A549 (cell line): Measurements from ENCODE around the gene GSK3B. TPM values are rescaled to one million over a fixed set of nuclear protein-coding genes. Genes with fewer than 3 reads are reported as not detected.

Experiments used
- ATAC-seq, 2 experiments: fragments of 200-7000 bp in 1 of 2; fragments of >200 bp in 1 of 2; cut with Nextera tagmentation in 1 of 2; cut with Tn5 transposase in 1 of 2; 3 replicates each; pipeline versions ENCODE4 v1.8.0 to v1.9.1; 2018 to 2020; ENCODE audit warnings: mild to moderate bottlenecking in 1 of 2, moderate library complexity in 1 of 2
- CTCF ChIA-PET: fragments of 300-600 bp; sonication (Branson Sonifier 250); formaldehyde crosslinking; extraction: SDS; loops from one replicate; lab custom pipeline; 2021; ENCODE audit warnings: antibody characterized with exemption, inconsistent platforms; lab: Yijun Ruan, JAX
- POLR2A ChIA-PET: fragments of 350-600 bp; formaldehyde crosslinking; extraction: SDS; loops from one replicate; lab custom pipeline; 2021; ENCODE audit warnings: antibody characterized with exemption, inconsistent platforms; lab: Yijun Ruan, JAX
- DNase-seq, 2 experiments: peaks; one replicate each; pipeline versions ENCODE4 v3.0.0 to v3.0.0-alpha.2; 2011 to 2016; ENCODE audit warnings: low read depth in 1 of 2, low spot score in 1 of 2
- FAIRE-seq: peaks from 2 replicates; lab custom pipeline; 2011; peaks lifted over from hg19 to GRCh38; lab: Jason Lieb, UNC
- H3K27ac ChIP-seq, 2 experiments: fragments of >200 bp; sonication (Bioruptor Twin); formaldehyde crosslinking; 3 replicates each; pipeline ENCODE4 v1.5.1; 2016 to 2017
- H3K4me1 ChIP-seq: fragments of >200 bp; sonication (Bioruptor Twin); formaldehyde crosslinking; 3 replicates; pipeline ENCODE4 v1.6.1; 2016
- H3K4me2 ChIP-seq: fragments of >200 bp; sonication (Bioruptor Twin); formaldehyde crosslinking; 3 replicates; pipeline ENCODE4 v1.6.1; 2016
- H3K4me3 ChIP-seq: fragments of >200 bp; sonication (Bioruptor Twin); formaldehyde crosslinking; 3 replicates; pipeline ENCODE4 v1.5.1; 2016
- H3K9me3 ChIP-seq: fragments of >200 bp; sonication (Bioruptor Twin); formaldehyde crosslinking; 3 replicates; pipeline ENCODE4 v1.6.1; 2016
- ATOH8 ChIP-seq: fragments of 250-450 bp; sonication (Bioruptor Pico); IDR thresholded peaks from 2 replicates; pipeline ENCODE4 v1.5.0; 2020; ENCODE audit warnings: low read depth, mild to moderate bottlenecking, moderate library complexity
- CBX8 ChIP-seq: fragments of 200-600 bp; sonication (generic); IDR thresholded peaks from 2 replicates; pipeline ENCODE4 v1.6.1; 2016
- CHD2 ChIP-seq: fragments of 150-350 bp; IDR thresholded peaks from 2 replicates; pipeline ENCODE4 v1.6.1; 2014; ENCODE audit warnings: low read length; ENCODE audit not compliant: partially characterized antibody
- CTCF ChIP-seq: fragments of >200 bp; sonication (Bioruptor Twin); formaldehyde crosslinking; IDR thresholded peaks from 3 replicates; pipeline ENCODE4 v1.5.1; 2016
- EP300 ChIP-seq, 2 experiments: fragments of >200 bp; sonication (Bioruptor Twin); formaldehyde crosslinking; IDR thresholded peaks; 2 replicates in 1 of 2; 3 replicates in 1 of 2; pipeline ENCODE4 v1.6.1; 2016 to 2017
- KDM1A ChIP-seq: fragments of 200-600 bp; sonication (generic); IDR thresholded peaks from 2 replicates; pipeline ENCODE4 v1.6.1; 2016; ENCODE audit warnings: low read depth, mild to moderate bottlenecking
- MAZ ChIP-seq: fragments of 150-350 bp; IDR thresholded peaks from 2 replicates; pipeline ENCODE4 v1.6.1; 2014; ENCODE audit warnings: antibody characterized with exemption, low read depth, low read length, borderline replicate concordance
- MYC ChIP-seq: IDR thresholded peaks from 2 replicates; pipeline ENCODE4 v1.6.1; 2012; ENCODE audit warnings: mild to moderate bottlenecking, inconsistent platforms, low read length, improper control_type of control experiment, borderline replicate concordance
- NR3C1 ChIP-seq: fragments of >200 bp; sonication (Bioruptor Twin); formaldehyde crosslinking; IDR thresholded peaks from 3 replicates; pipeline ENCODE4 v1.6.1; 2017
- PBX3 ChIP-seq: IDR thresholded peaks from 2 replicates; pipeline ENCODE4 v1.6.1; 2012
- POLR2A ChIP-seq: IDR thresholded peaks from 2 replicates; pipeline ENCODE4 v1.6.1; 2012; ENCODE audit warnings: mild to moderate bottlenecking, low read length
- RAD21 ChIP-seq, 2 experiments: fragments of >200 bp in 1 of 2; sonication (Bioruptor Twin) in 1 of 2; formaldehyde crosslinking in 1 of 2; IDR thresholded peaks in 1 of 2; conservative IDR thresholded peaks in 1 of 2; 2 replicates in 1 of 2; 3 replicates in 1 of 2; pipeline ENCODE4 v1.6.1; 2012 to 2018; ENCODE audit warnings: inconsistent platforms in 1 of 2
- RARB ChIP-seq: fragments of 250-450 bp; sonication (Bioruptor Pico); IDR thresholded peaks from 2 replicates; pipeline ENCODE4 v1.8.0; 2021; ENCODE audit warnings: mild to moderate bottlenecking, moderate library complexity
- REST ChIP-seq: fragments of 200-600 bp; sonication (generic); IDR thresholded peaks from 2 replicates; pipeline ENCODE4 v1.6.1; 2016; ENCODE audit warnings: antibody characterized with exemption, mild to moderate bottlenecking, moderate library complexity
- TP53 ChIP-seq: fragments of 250-450 bp; sonication (Bioruptor Pico); IDR thresholded peaks from 2 replicates; pipeline ENCODE4 v1.5.0; 2021; ENCODE audit warnings: mild to moderate bottlenecking, moderate library complexity
- ZSCAN20 ChIP-seq: fragments of 250-450 bp; sonication (Bioruptor Pico); IDR thresholded peaks from 2 replicates; pipeline ENCODE4 v1.8.0; 2022; ENCODE audit warnings: mild to moderate bottlenecking, moderate library complexity
- WGBS: methylation state at CpG from one replicate; pipeline ENCODE4 v1.1.6; 2017; ENCODE audit errors: missing lambda C conversion rate; 5-methylcytosine and 5-hydroxymethylcytosine counted together
- polyA plus RNA-seq, 4 experiments: library from polyadenylated mRNA; depleted of rRNA in 3 of 4; stranded (reverse); fragments of >200 nt; fragmentation: RNase III in 1 of 4; extraction: RNeasy Plus Mini Kit Qiagen cat#74134 plus additional on column Dnase treatment in 1 of 4; gene quantifications; 2 replicates in 3 of 4; 3 replicates in 1 of 4; pipeline ENCODE4 v1.2.3, GENCODE V29; 2011 to 2017
- TF ChIP-seq, protein P1 (sequence below): IDR thresholded peaks from 2 replicates; pipeline ENCODE4 v1.6.1; 2012; ENCODE audit warnings: low read depth, borderline replicate concordance
- TF ChIP-seq, protein P2 (sequence below): fragments of >200 bp; sonication (Bioruptor Twin); formaldehyde crosslinking; IDR thresholded peaks from 3 replicates; pipeline ENCODE4 v1.6.1; 2016

The GSK3B gene
- polyA plus RNA-seq, 2 of the 4 experiments (the other 2 are of a cell fraction): 30.0 to 49.8 TPM

DNA sequence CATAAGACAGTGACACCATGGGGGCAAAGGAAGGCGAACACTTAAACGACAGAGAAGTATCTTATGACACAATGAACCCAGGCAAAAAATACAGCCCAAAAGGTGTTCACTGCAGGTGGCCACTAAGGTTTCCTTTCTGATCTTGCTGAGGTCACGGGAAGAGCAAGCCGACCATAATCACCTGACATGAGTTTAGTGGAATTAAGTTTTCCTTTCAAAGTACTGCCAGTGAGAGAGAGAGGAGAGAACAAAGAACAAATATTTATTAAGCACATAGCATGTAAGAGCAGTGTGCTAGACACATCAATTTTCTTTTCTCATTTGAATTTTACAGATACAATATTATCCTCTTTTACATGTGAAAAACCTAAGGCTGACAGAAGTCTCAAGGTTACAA, 210.1 kb downstream of the GSK3B start:
- Histone ChIP-seq H3K27ac (no peak overlapping the region), H3K4me3 (no peak overlapping the region), H3K4me1 (no peaks in the 10 kb centered on the region), H3K9me3 (no peaks in the 10 kb centered on the region), H3K4me2 (no peak overlapping the region)
- CTCF ChIA-PET: interaction anchor here (1.0 kb wide), 1 partner anchor 36 kb away, joined by 3 read pairs; no protein-coding TSS in a partner anchor
- FAIRE-seq: no peak
- TF ChIP-seq REST: no peak
- no peak for TF ChIP-seq CHD2
- no peak for TF ChIP-seq POLR2A
- no peak for TF ChIP-seq MYC
- no peak for TF ChIP-seq ATOH8 (CRISPR knock-in tag)
- TF ChIP-seq PBX3: no peak
- 94% methylated on average over 4 of the region's 4 CpGs for WGBS
- ATAC-seq: no peak
- DNase-seq: no peak
- POLR2A ChIA-PET: no interaction called here

GRCh38 chr3:119883461-119884160, 210.6 kb downstream of the GSK3B start:
- CTCF ChIA-PET: interaction anchor here (1.0 kb wide), 1 partner anchor 35 kb away, joined by 3 read pairs; no protein-coding TSS in a partner anchor
- Histone ChIP-seq H3K27ac (no peak overlapping the region), H3K4me1 (no peaks in the 10 kb centered on the region), H3K4me2 (no peak overlapping the region), H3K9me3 (no peaks in the 10 kb centered on the region), H3K4me3 (no peak overlapping the region)
- POLR2A ChIA-PET: no interaction called here
- ATAC-seq (peak; percentile 50 to 65; a peak in 3 of 6 replicates), FAIRE-seq (peak; percentile 36), DNase-seq (no peak)
- 86% methylated on average over 1 of the region's 1 CpG for WGBS
- TF ChIP-seq CBX8: no peak
- TF ChIP-seq CHD2: no peak
- TF ChIP-seq RAD21 (conservative IDR thresholded peaks at IDR 0.05 in 1 of 2, IDR thresholded peaks at IDR 0.05 in 1 of 2): 0 out of 5 replicates have a peak, but pooled peaks of 1 of the 2 experiments have one; percentile 14
- peak; percentile 22; the same call in 1 of the 3 replicates for TF ChIP-seq CTCF
- no peak for TF ChIP-seq ZSCAN20 (CRISPR knock-in tag)
- TF ChIP-seq MAZ: no peak
- TF ChIP-seq RARB: no peak
- TF ChIP-seq, protein P1, sequence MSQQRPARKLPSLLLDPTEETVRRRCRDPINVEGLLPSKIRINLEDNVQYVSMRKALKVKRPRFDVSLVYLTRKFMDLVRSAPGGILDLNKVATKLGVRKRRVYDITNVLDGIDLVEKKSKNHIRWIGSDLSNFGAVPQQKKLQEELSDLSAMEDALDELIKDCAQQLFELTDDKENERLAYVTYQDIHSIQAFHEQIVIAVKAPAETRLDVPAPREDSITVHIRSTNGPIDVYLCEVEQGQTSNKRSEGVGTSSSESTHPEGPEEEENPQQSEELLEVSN: no peak
- no peak for TF ChIP-seq REST
- no peak for TF ChIP-seq NR3C1
- TF ChIP-seq EP300 (IDR thresholded peaks at IDR 0.05): no peak
- TF ChIP-seq, protein P2, sequence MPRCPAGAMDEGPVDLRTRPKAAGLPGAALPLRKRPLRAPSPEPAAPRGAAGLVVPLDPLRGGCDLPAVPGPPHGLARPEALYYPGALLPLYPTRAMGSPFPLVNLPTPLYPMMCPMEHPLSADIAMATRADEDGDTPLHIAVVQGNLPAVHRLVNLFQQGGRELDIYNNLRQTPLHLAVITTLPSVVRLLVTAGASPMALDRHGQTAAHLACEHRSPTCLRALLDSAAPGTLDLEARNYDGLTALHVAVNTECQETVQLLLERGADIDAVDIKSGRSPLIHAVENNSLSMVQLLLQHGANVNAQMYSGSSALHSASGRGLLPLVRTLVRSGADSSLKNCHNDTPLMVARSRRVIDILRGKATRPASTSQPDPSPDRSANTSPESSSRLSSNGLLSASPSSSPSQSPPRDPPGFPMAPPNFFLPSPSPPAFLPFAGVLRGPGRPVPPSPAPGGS: no peak
- no peak for TF ChIP-seq TP53
- TF ChIP-seq KDM1A: no peak
